Stimulated activated CD8-positive, alpha-beta memory T cell treated with anti-CD3 and anti-CD28 coated beads, Interleukin-7, amount 100 ng/mL, for 48 hours (primary cell): Measurements from ENCODE around the gene FCF1.

ENCODE experiments used
- DNase-seq, 2 donors: peaks; one replicate each; pipeline ENCODE4 v3.0.0-alpha.2; 2020; ENCODE audit warnings: low read depth in 1 of 2; ENCODE audit errors: extremely low read depth in 1 of 2

Gene FCF1

DNA sequence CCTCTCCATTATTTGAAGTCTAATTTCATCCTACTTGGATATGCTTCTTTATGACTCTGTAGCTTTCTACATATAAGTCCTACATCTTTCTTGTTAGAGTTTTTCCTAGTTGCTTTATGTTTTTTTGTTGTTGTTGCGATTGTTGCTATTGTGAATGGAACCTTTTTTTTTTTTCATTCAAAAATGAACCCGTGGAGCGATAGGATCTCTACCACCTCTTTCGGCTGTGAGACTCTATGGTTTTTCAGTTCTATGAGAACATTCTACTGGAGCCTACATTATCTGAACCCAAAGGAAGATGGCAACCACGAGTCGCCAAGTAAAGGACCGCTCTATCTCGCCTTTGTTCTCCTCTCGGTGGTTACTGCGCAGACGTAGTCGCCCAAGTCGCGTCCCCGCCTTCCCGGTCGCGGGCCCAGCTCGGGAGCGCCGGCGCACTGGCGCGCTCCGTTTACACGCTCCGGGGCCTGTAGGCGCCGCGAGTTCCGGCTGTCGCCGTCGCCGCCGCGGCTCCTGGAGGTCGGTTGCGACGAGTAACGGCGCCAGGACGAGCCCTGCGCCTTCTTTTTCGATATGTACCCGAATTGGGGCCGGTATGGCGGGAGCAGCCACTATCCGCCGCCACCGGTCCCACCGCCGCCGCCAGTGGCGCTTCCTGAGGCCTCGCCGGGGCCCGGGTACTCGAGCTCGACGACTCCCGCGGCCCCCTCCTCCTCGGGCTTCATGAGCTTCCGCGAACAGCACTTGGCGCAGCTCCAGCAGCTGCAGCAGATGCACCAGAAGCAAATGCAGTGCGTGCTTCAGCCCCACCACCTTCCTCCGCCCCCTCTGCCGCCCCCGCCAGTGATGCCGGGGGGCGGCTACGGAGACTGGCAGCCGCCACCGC, 50.2 kb downstream of the FCF1 start, which contains the start of gene YLPM1:
Gene YLPM1 (plus strand): TSS at position 400 of the 886 bp plus-strand sequence. CDS start 174 bp downstream, at position 574.
- DNase-seq: peak; percentile 83 to 87

- DNase-seq: no peak
These were observed 51.0 kb downstream of the FCF1 start for GRCh38 chr14:74763803-74764531.

GRCh38 chr14:74765721-74766120, 52.8 kb downstream of the FCF1 start:
- no peak for DNase-seq

- DNase-seq: no peak
These were observed 58.5 kb downstream of the FCF1 start for GRCh38 chr14:74771399-74771798.

GRCh38 chr14:74784634-74785033, 71.7 kb downstream of the FCF1 start:
- DNase-seq: no peak

GRCh38 chr14:74785056-74785613, 72.2 kb downstream of the FCF1 start:
- no peak for DNase-seq

GRCh38 chr14:74786796-74787315, 73.9 kb downstream of the FCF1 start:
- no peak for DNase-seq
